Prostate gland (tissue), 2 donors: ENCODE results near the gene NDUFC2. TPM values are rescaled to one million over a fixed set of nuclear protein-coding genes. Genes with fewer than 3 reads are reported as not detected.

Source experiments
- DNase-seq: peaks from one replicate; pipeline ENCODE4 v3.0.0-alpha.2; 2019; ENCODE audit warnings: low spot score
- H3K27ac ChIP-seq, 2 donors: fragments of 200-600 bp; sonication (generic); 2 replicates each; pipeline ENCODE4 v1.5.1; 2017 to 2019
- H3K27me3 ChIP-seq: fragments of 200-600 bp; sonication (generic); replicated peaks from 2 replicates; pipeline ENCODE4 v1.5.1; 2019; ENCODE audit not compliant: insufficient read depth
- H3K36me3 ChIP-seq, 2 donors: fragments of 200-600 bp; sonication (generic); 1 replicate in 1 of 2; 2 replicates in 1 of 2; pipeline versions ENCODE4 v1.5.1 to v1.8.1; 2017 to 2019
- H3K4me1 ChIP-seq: fragments of 200-600 bp; sonication (generic); replicated peaks from 2 replicates; pipeline ENCODE4 v1.5.1; 2019
- H3K4me3 ChIP-seq, 2 donors: fragments of 200-600 bp; sonication (generic); 2 replicates each; pipeline ENCODE4 v1.5.1; 2017 to 2019
- H3K9me3 ChIP-seq: fragments of 200-600 bp; sonication (generic); 2 replicates; pipeline ENCODE4 v1.5.1; 2017
- CTCF ChIP-seq, 4 experiments: fragments of 200-600 bp in 2 of 4; fragments of 450-650 bp in 2 of 4; sonication (generic) in 2 of 4; IDR thresholded peaks; 1 replicate in 3 of 4; 2 replicates in 1 of 4; pipeline ENCODE4 v1.5.1; 2016 to 2019; ENCODE audit warnings: antibody characterized with exemption in 4 of 4, mild to moderate bottlenecking in 2 of 4, moderate library complexity in 2 of 4
- POLR2A ChIP-seq: fragments of 450-650 bp; IDR thresholded peaks from one replicate; pipeline ENCODE4 v1.6.1; 2016; ENCODE audit warnings: antibody characterized with exemption, mild to moderate bottlenecking
- POLR2AphosphoS5 ChIP-seq: sonication (generic); formaldehyde crosslinking; IDR thresholded peaks from one replicate; pipeline ENCODE4 v1.6.1; 2017; ENCODE audit warnings: antibody characterized with exemption
- WGBS: methylation state at CpG from one replicate; pipeline ENCODE4 v1.1.5; 2018; 5-methylcytosine and 5-hydroxymethylcytosine counted together
- intact Hi-C: fragments of 100-400 bp; cut with DNase I; formaldehyde crosslinking; loops from one replicate; pipeline ENCODE4 v1.14.2; 2022
- total RNA-seq, 2 donors: library from RNA; depleted of rRNA; stranded (reverse); fragments of >200 nt; gene quantifications; one replicate each; pipeline ENCODE4 v1.1.0, GENCODE V29; 2016

NDUFC2 gene
- 100 to 1,000 TPM; 119 to 193 TPM for total RNA-seq

- peak; percentile 28 for TF ChIP-seq POLR2A
- TF ChIP-seq POLR2AphosphoS5 = peak; percentile 88
- TF ChIP-seq CTCF (IDR thresholded peaks at IDR 0.05) = peak in 1 of 4 experiments; percentile 16
- H3K4me3 ChIP-seq = peak within 1 kb of the TSS; percentile 83 to 87
- under 1% methylated on average over 68 of the region's 68 CpGs for WGBS
- no peaks in the 10 kb centered on the region for H3K36me3 ChIP-seq
- DNase-seq = peak; percentile 72
- H3K9me3 ChIP-seq = no peaks in the 10 kb centered on the region
- peaks cover 12% of the 10 kb centered on the region for H3K4me1 ChIP-seq
- H3K27me3 ChIP-seq = no peaks in the 10 kb centered on the region
- intact Hi-C loops = no loop called here
- H3K27ac ChIP-seq = peak within 1 kb of the TSS; percentile 83 to 84
Observed at GRCh38 chr11:78079232-78080083, at the start of gene NDUFC2. Gene NDUFC2 (minus strand): TSS chr11:78079862. CDS start chr11:78079744, 118 bp downstream.

GRCh38 chr11:78127403-78127802, 47.7 kb upstream of the NDUFC2 start:
- over 99% methylated on average over 3 of the region's 3 CpGs for WGBS

GRCh38 chr11:78112582-78113275, 33.1 kb upstream of the NDUFC2 start:
- TF ChIP-seq CTCF (IDR thresholded peaks at IDR 0.05) (no peak), POLR2A (no peak), POLR2AphosphoS5 (no peak)

More at GRCh38 chr11:78127403-78127802, 47.7 kb upstream of the NDUFC2 start:
- Histone ChIP-seq H3K27ac (no peak overlapping the region), H3K27me3 (no peaks in the 10 kb centered on the region), H3K9me3 (no peaks in the 10 kb centered on the region), H3K36me3 (no peaks in the 10 kb centered on the region), H3K4me1 (no peaks in the 10 kb centered on the region), H3K4me3 (no peak overlapping the region)
- intact Hi-C loops = no loop called here
- TF ChIP-seq POLR2AphosphoS5 = no peak
- no peak for TF ChIP-seq CTCF (IDR thresholded peaks at IDR 0.05)
- no peak for TF ChIP-seq POLR2A
- no peak for DNase-seq

GRCh38 chr11:78111298-78111697, 31.6 kb upstream of the NDUFC2 start:
- no peaks in the 10 kb centered on the region for H3K4me1 ChIP-seq
- no peaks in the 10 kb centered on the region for H3K9me3 ChIP-seq
- no peak overlapping the region for H3K27ac ChIP-seq
- H3K27me3 ChIP-seq = no peaks in the 10 kb centered on the region
- H3K4me3 ChIP-seq = no peak overlapping the region
- DNase-seq = no peak
- TF ChIP-seq CTCF (IDR thresholded peaks at IDR 0.05) (no peak), POLR2AphosphoS5 (no peak), POLR2A (no peak)
- intact Hi-C loops = no loop called here
- H3K36me3 ChIP-seq = no peaks in the 10 kb centered on the region
- WGBS = 98% methylated on average over 2 of the region's 2 CpGs

More at GRCh38 chr11:78112582-78113275, 33.1 kb upstream of the NDUFC2 start:
- no peaks in the 10 kb centered on the region for H3K36me3 ChIP-seq
- no peak for DNase-seq
- H3K4me1 ChIP-seq = no peaks in the 10 kb centered on the region
- no peaks in the 10 kb centered on the region for H3K9me3 ChIP-seq
- WGBS = 93% methylated on average over 6 of the region's 6 CpGs
- no peak overlapping the region for H3K4me3 ChIP-seq
- intact Hi-C loops = no loop called here
- H3K27ac ChIP-seq = no peak overlapping the region
- no peaks in the 10 kb centered on the region for H3K27me3 ChIP-seq
